WTC11 (cell line): ENCODE results near the gene ITGA3. TPM values are rescaled to one million over a fixed set of nuclear protein-coding genes. Genes with fewer than 3 reads are reported as not detected.

Source experiments
- ATAC-seq: fragments of 200-7000 bp; cut with Tn5 transposase; 2 replicates; pipeline ENCODE4 v1.10.0; 2021; ENCODE audit warnings: mild to moderate bottlenecking, moderate library complexity
- Bru-seq: library from RNA; stranded (reverse); fragments of 400-500 nt; gene quantifications from one replicate; lab custom pipeline; 2021; lab: Mats Ljungman, UMichigan
- CTCF ChIA-PET: fragments of 300-600 bp; sonication (Branson Sonifier 250); formaldehyde crosslinking; loops from one replicate; lab custom pipeline; 2021; ENCODE audit warnings: antibody characterized with exemption; lab: Charles Lee
- POLR2A ChIA-PET: fragments of 350-600 bp; sonication (Branson Sonifier 250); formaldehyde crosslinking; loops from one replicate; lab custom pipeline; 2021; ENCODE audit warnings: antibody characterized with exemption; lab: Charles Lee
- DNase-seq: peaks from one replicate; pipeline ENCODE4 v3.0.0; 2021; ENCODE audit warnings: low spot score
- H3K27ac Mint-ChIP-seq: 2 replicates; pipeline ENCODE4 v1.8.0; 2021; ENCODE audit warnings: mixed read lengths
- H3K27me3 Mint-ChIP-seq: 2 replicates; pipeline ENCODE4 v1.8.0; 2021; ENCODE audit warnings: low read depth, mild to moderate bottlenecking, moderate library complexity, mixed read lengths
- H3K36me3 Mint-ChIP-seq: 2 replicates; pipeline ENCODE4 v1.8.0; 2021; ENCODE audit warnings: mixed read lengths
- H3K4me1 Mint-ChIP-seq: 2 replicates; pipeline ENCODE4 v1.8.0; 2022; ENCODE audit warnings: mixed read lengths
- H3K4me3 Mint-ChIP-seq: 2 replicates; pipeline ENCODE4 v1.8.0; 2021; ENCODE audit warnings: mild to moderate bottlenecking, moderate library complexity, mixed read lengths
- H3K9me3 Mint-ChIP-seq: 2 replicates; pipeline ENCODE4 v1.8.0; 2021; ENCODE audit warnings: mixed read lengths
- ARID4B ChIP-seq: sonication (generic); formaldehyde crosslinking; IDR thresholded peaks from 2 replicates; pipeline ENCODE4 v1.8.0; 2023; ENCODE audit warnings: missing genetic modification reagents, mild to moderate bottlenecking, borderline replicate concordance
- CBFB ChIP-seq: sonication (generic); formaldehyde crosslinking; IDR thresholded peaks from 2 replicates; pipeline ENCODE4 v1.8.1; 2022; ENCODE audit warnings: mild to moderate bottlenecking, low read depth, missing genetic modification reagents
- E2F1 ChIP-seq: sonication (generic); formaldehyde crosslinking; IDR thresholded peaks from 2 replicates; pipeline ENCODE4 v1.8.0; 2022; ENCODE audit warnings: mild to moderate bottlenecking, missing genetic modification reagents
- ERG ChIP-seq: fragments of 250-450 bp; sonication (Bioruptor Pico); IDR thresholded peaks from 2 replicates; pipeline ENCODE4 v1.8.0; 2021; ENCODE audit warnings: mild to moderate bottlenecking
- FOXP1 ChIP-seq: sonication (generic); formaldehyde crosslinking; IDR thresholded peaks from 2 replicates; pipeline ENCODE4 v1.8.0; 2022; ENCODE audit warnings: missing genetic modification reagents, mild to moderate bottlenecking, moderate library complexity, borderline replicate concordance
- GABPB1 ChIP-seq: sonication (generic); formaldehyde crosslinking; IDR thresholded peaks from 2 replicates; pipeline ENCODE4 v1.8.1; 2023; ENCODE audit warnings: mild to moderate bottlenecking, missing genetic modification reagents
- GTF2I ChIP-seq: fragments of 250-450 bp; sonication (Bioruptor Pico); conservative IDR thresholded peaks from 2 replicates; pipeline ENCODE4 v1.4.0; 2021; ENCODE audit warnings: mild to moderate bottlenecking
- MAX ChIP-seq: sonication (generic); formaldehyde crosslinking; IDR thresholded peaks from 2 replicates; pipeline ENCODE4 v1.8.0; 2022; ENCODE audit warnings: mild to moderate bottlenecking, missing genetic modification reagents
- NR1H2 ChIP-seq: sonication (generic); formaldehyde crosslinking; IDR thresholded peaks from 2 replicates; pipeline ENCODE4 v1.9.0; 2021; ENCODE audit warnings: mild to moderate bottlenecking, moderate library complexity, missing genetic modification reagents
- SP1 ChIP-seq: sonication (generic); formaldehyde crosslinking; conservative IDR thresholded peaks from 2 replicates; pipeline ENCODE4 v1.8.1; 2022; ENCODE audit warnings: missing genetic modification reagents
- ZNF232 ChIP-seq: sonication (generic); formaldehyde crosslinking; IDR thresholded peaks from 2 replicates; pipeline ENCODE4 v1.8.0; 2022; ENCODE audit warnings: mild to moderate bottlenecking, missing genetic modification reagents
- ZNF416 ChIP-seq: fragments of 250-450 bp; sonication (Bioruptor Pico); IDR thresholded peaks from 2 replicates; pipeline ENCODE4 v1.9.0; 2021; ENCODE audit warnings: mild to moderate bottlenecking, inconsistent platforms
- ZNF423 ChIP-seq: fragments of 250-450 bp; sonication (Bioruptor Pico); IDR thresholded peaks from 2 replicates; pipeline ENCODE4 v2.1.2; 2022; ENCODE audit warnings: mild to moderate bottlenecking, moderate library complexity
- long read RNA-seq, 3 experiments: library from RNA in 1 of 3; library from capped mRNA in 1 of 3; library from polyadenylated mRNA in 1 of 3; unstranded in 2 of 3; stranded (forward) in 1 of 3; transcript quantifications; one replicate each; pipeline ENCODE4 v2.0.0, GENCODE V29; 2021
- total RNA-seq: library from RNA; stranded (reverse); gene quantifications from 3 replicates; pipeline ENCODE4 v1.2.3, GENCODE V29; 2021
- TF ChIP-seq, protein P1 (sequence below): fragments of 250-450 bp; sonication (Bioruptor Pico); IDR thresholded peaks from 2 replicates; pipeline ENCODE4 v1.9.0; 2021; ENCODE audit warnings: moderate library complexity, mild to moderate bottlenecking, inconsistent platforms, borderline replicate concordance
- TF ChIP-seq, protein P2 (sequence below): sonication (generic); formaldehyde crosslinking; IDR thresholded peaks from 2 replicates; pipeline ENCODE4 v1.8.0; 2022; ENCODE audit warnings: mild to moderate bottlenecking, missing genetic modification reagents
- TF ChIP-seq, protein P3 (sequence below): sonication (generic); formaldehyde crosslinking; conservative IDR thresholded peaks from 2 replicates; pipeline ENCODE4 v1.8.1; 2022; ENCODE audit warnings: mild to moderate bottlenecking, missing genetic modification reagents

Gene ITGA3
- total RNA-seq (35.3 to 44.2 TPM (median 35.5 TPM) in 3 replicates), Bru-seq, nascent RNA (percentile 47 among the genes with signal in this experiment)
- long read RNA-seq, experiment 1, full-length matches to known transcripts = 26 of 72 reads
- long read RNA-seq, experiment 1, partial matches to known transcripts = 33 of 72 reads
- long read RNA-seq, experiment 1, other reads (novel, unspliced or antisense) = 13 of 72 reads
- long read RNA-seq, experiment 2, full-length matches to known transcripts = 6 of 33 reads
- long read RNA-seq, experiment 2, partial matches to known transcripts = 19 of 33 reads
- long read RNA-seq, experiment 2, other reads (novel, unspliced or antisense) = 8 of 33 reads
- long read RNA-seq, experiment 3 = 0 reads

DNA sequence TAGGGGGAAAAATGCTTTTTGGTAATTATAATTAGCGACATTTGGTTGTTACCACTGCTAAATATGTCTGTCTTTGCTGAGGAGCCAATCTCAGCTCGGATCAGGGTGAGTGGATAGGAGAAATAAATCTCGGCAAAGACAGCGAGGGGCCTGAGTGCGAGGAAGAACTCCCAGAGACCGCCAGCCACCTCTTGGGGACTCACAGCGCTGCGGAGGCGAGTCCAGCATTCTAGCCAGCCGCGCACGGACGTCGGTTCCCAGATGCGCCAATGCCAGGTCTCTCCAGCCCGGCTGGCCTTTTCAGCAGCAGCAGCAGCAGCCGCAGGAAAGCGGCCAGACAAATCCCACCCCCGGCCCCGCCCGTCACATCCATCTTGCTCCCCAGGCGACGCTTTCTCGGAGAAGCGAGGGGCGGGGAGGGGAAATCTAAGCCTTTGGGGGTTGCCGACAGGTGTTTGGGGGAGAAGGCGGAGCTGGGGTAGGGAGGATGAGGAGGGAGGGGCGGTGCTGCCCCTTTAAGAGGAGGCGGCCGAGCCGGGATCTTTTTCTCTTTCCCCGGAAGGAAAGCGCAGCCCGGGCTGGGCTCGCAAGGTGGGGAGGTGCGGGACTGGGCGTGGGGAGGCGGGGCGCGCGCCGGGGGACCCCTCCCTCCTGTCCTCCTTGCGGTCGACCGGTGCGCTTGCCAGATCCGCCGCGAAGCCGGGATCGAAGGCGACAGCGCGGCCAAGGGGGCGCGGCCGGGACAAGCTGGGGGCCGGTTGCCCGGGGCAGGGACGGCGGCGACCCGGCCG lies at the start of gene ITGA3:
Gene ITGA3 (plus strand): TSS at position 685 of the 791 bp plus-strand sequence. CDS start 330 bp downstream, outside the sequence.
- H3K4me1 Mint-ChIP-seq = peaks cover 56% of the 10 kb centered on the region
- peak within 1 kb of the TSS; percentile 99 for H3K27ac Mint-ChIP-seq
- POLR2A ChIA-PET = interaction anchor here (1.4 to 2.7 kb wide), 2 partner anchors 28 to 32 kb away, joined by 5 to 15 read pairs; no protein-coding TSS in a partner anchor
- H3K9me3 Mint-ChIP-seq = no peaks in the 10 kb centered on the region
- H3K36me3 Mint-ChIP-seq = no peaks in the 10 kb centered on the region
- TF ChIP-seq ZNF416 (no peak), FOXP1 (CRISPR knock-in tag) (0 out of 2 replicates have a peak, but pooled peaks have one; percentile 22), E2F1 (CRISPR knock-in tag) (0 out of 2 replicates have a peak, but pooled peaks have one; percentile 5), SP1 (CRISPR knock-in tag) (peak; percentile 68), ZNF232 (no peak), ARID4B (0 out of 2 replicates have a peak, but pooled peaks have one; percentile 10), GTF2I (CRISPR knock-in tag) (no peak), MAX (no peak)
- TF ChIP-seq, protein P1, sequence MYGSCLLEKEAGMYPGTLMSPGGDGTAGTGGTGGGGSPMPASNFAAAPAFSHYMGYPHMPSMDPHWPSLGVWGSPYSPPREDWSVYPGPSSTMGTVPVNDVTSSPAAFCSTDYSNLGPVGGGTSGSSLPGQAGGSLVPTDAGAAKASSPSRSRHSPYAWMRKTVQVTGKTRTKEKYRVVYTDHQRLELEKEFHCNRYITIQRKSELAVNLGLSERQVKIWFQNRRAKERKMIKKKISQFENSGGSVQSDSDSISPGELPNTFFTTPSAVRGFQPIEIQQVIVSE = no peak
- H3K27me3 Mint-ChIP-seq = peaks cover 22% of the 10 kb centered on the region
- DNase-seq (peak; percentile 90), ATAC-seq (peak; percentile 65)
- H3K4me3 Mint-ChIP-seq = peak within 1 kb of the TSS; percentile 89
- CTCF ChIA-PET = interaction anchor here (0.8 to 3.7 kb wide), 30 partner anchors 9 to 307 kb away, joined by 3 to 67 read pairs (median 4); partner anchors contain the start of genes DLX3 and PDK2

GRCh38 chr17:50009282-50009681 lies 46.6 kb upstream of the ITGA3 start:
- H3K27me3 Mint-ChIP-seq = peaks cover 49% of the 10 kb centered on the region
- no peak overlapping the region for H3K27ac Mint-ChIP-seq
- 0 out of 2 replicates have a peak, but pooled peaks cover 2% of the 10 kb centered on the region for H3K36me3 Mint-ChIP-seq
- TF ChIP-seq ERG (CRISPR knock-in tag) (no peak), NR1H2 (no peak), ZNF423 (CRISPR knock-in tag) (no peak), CBFB (CRISPR knock-in tag) (no peak), GABPB1 (CRISPR knock-in tag) (no peak)
- TF ChIP-seq, protein P2, sequence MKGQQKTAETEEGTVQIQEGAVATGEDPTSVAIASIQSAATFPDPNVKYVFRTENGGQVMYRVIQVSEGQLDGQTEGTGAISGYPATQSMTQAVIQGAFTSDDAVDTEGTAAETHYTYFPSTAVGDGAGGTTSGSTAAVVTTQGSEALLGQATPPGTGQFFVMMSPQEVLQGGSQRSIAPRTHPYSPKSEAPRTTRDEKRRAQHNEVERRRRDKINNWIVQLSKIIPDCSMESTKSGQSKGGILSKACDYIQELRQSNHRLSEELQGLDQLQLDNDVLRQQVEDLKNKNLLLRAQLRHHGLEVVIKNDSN (CRISPR knock-in tag) = no peak
- TF ChIP-seq, protein P3, sequence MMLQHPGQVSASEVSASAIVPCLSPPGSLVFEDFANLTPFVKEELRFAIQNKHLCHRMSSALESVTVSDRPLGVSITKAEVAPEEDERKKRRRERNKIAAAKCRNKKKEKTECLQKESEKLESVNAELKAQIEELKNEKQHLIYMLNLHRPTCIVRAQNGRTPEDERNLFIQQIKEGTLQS (CRISPR knock-in tag) = no peak
- ChIA-PET CTCF (no interaction called here), POLR2A (no interaction called here)
- H3K9me3 Mint-ChIP-seq = peaks cover 21% of the 10 kb centered on the region
- H3K4me3 Mint-ChIP-seq = no peak overlapping the region
- ATAC-seq (no peak), DNase-seq (no peak)
- H3K4me1 Mint-ChIP-seq = no peaks in the 10 kb centered on the region
